GM23248 (cell line): ENCODE results near the gene UNC50.

Source experiments
- EZH2 ChIP-seq: fragments of 200-600 bp; sonication (generic); IDR thresholded peaks from 2 replicates; pipeline ENCODE4 v1.6.1; 2018; ENCODE audit warnings: antibody characterized with exemption, mild to moderate bottlenecking; ENCODE audit not compliant: insufficient read depth, poor library complexity, severe bottlenecking
- EZH2phosphoT487 ChIP-seq: fragments of 200-600 bp; sonication (generic); IDR thresholded peaks from 2 replicates; pipeline ENCODE4 v1.6.1; 2018; ENCODE audit warnings: antibody characterized with exemption, moderate library complexity, mild to moderate bottlenecking, low read depth; ENCODE audit not compliant: insufficient read depth

- TF ChIP-seq EZH2 (no peak), EZH2phosphoT487 (no peak)
Measured at GRCh38 chr2:98571796-98572195, 36.6 kb upstream of the UNC50 start.
